Ovary (tissue), 3 donors: ENCODE data around the gene AP5Z1.

Source experiments
- CTCF ChIP-seq, 3 donors: fragments of 450-650 bp in 2 of 3; fragments of 200-600 bp in 1 of 3; IDR thresholded peaks; one replicate each; pipeline versions ENCODE4 v1.5.1 to v1.8.0; 2016 to 2022; ENCODE audit warnings: antibody characterized with exemption in 3 of 3, mild to moderate bottlenecking in 1 of 3
- EP300 ChIP-seq: sonication (generic); formaldehyde crosslinking; IDR thresholded peaks from one replicate; pipeline ENCODE4 v1.6.1; 2017; ENCODE audit warnings: antibody characterized with exemption
- donor health status: DM: no; HTN: no; CAD: no.

GRCh38 chr7:4800487-4800886 is 25.1 kb downstream of the AP5Z1 start:
- TF ChIP-seq CTCF (IDR thresholded peaks at IDR 0.05) (no peak), EP300 (no peak)
